VCaP (cell line): ENCODE results near the gene USP22.

ENCODE experiments used
- H3K27ac ChIP-seq: fragments of 450-650 bp; 2 replicates; pipeline ENCODE4 v1.5.1; 2017
- TF ChIP-seq, protein P1 (sequence below): fragments of 450-650 bp; conservative IDR thresholded peaks from 2 replicates; pipeline ENCODE4 v1.5.1; 2017; ENCODE audit warnings: mild to moderate bottlenecking, moderate library complexity

Gene USP22

DNA sequence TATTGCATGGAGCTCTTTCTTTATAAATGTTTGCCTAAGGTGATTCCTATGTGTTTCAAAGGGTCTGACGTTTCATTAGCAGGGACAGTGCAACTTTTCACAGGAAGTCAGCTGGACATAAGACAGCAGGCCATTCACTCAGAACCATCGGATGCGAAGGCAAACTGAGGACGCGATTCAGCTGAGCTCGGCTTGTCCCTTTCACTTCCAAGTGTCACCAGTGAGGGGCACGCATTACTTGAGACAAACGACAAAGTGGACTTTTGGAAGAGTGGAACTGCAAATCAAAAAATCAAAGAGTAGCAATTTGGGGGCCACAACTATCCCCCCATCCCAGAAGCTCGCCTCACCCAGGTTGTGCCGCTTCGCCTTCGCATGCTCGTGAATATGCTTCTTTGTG lies 14.6 kb downstream of the USP22 start:
- TF ChIP-seq, protein P1, sequence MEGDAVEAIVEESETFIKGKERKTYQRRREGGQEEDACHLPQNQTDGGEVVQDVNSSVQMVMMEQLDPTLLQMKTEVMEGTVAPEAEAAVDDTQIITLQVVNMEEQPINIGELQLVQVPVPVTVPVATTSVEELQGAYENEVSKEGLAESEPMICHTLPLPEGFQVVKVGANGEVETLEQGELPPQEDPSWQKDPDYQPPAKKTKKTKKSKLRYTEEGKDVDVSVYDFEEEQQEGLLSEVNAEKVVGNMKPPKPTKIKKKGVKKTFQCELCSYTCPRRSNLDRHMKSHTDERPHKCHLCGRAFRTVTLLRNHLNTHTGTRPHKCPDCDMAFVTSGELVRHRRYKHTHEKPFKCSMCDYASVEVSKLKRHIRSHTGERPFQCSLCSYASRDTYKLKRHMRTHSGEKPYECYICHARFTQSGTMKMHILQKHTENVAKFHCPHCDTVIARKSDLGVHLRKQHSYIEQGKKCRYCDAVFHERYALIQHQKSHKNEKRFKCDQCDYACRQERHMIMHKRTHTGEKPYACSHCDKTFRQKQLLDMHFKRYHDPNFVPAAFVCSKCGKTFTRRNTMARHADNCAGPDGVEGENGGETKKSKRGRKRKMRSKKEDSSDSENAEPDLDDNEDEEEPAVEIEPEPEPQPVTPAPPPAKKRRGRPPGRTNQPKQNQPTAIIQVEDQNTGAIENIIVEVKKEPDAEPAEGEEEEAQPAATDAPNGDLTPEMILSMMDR, result no peak
- H3K27ac ChIP-seq, result no peak overlapping the region

DNA sequence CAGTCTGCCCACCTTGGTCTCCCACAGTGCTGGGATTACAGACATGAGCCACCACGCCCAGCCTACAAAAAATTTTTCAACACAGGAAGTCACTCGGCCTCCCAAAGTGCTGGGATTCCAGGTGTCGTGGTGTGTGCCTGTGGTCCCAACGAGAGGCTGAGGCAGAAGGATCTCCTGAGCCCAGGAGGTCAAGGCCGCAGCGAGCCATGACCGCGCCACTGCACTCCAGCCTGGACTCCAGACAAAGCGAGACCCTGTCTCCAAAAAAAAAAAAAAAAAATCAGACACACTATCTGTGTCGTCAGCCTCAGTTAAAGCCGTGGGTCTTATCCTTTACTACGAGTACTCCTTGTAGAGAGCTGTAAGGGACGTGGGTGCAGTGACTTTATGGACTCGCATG lies 15.8 kb downstream of the USP22 start:
- TF ChIP-seq, protein P1, result no peak
- H3K27ac ChIP-seq, result no peak overlapping the region

DNA sequence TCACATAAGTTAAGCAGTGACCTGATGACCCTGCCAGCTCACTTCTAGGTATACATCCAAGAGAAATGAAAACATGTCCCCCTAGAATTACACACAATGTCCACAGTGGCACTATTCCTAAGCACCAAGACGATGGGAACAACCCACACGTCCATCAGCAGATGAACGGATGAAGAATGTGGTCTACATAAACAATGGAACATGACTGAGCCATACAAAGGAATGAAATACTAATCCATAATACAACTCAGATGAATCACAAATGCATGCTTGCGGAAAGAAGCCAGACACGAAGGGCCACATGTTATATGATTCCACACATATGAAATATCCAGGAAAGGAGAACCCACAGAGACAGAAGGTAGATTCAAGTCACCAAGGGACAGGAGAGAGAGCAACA lies 17.4 kb downstream of the USP22 start:
- TF ChIP-seq, protein P1, result no peak
- no peak overlapping the region for H3K27ac ChIP-seq

DNA sequence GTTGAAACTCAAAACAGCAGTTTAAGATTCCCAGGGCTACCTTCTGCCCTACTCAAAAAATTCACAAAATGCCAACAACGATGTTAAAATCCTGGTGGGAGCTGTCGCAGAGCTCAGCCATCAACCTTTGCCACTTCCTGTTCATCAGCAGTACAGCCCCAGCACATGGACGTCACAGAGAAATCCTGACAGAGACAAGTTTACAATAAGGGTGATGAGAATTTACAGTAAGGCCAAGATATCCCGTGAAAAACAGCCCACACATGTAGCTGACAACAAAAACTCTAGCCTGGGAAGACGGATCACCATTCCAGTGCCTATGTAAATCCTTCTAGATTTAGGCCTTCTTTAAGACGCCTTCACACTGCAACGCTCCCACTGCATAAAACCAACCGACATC lies 18.8 kb downstream of the USP22 start:
- no peak overlapping the region for H3K27ac ChIP-seq
- TF ChIP-seq, protein P1, result no peak

GRCh38 chr17:21021208-21021803 lies 21.5 kb downstream of the USP22 start:
- H3K27ac ChIP-seq, result no peak overlapping the region
- TF ChIP-seq, protein P1, result no peak

GRCh38 chr17:21020622-21021021 lies 22.2 kb downstream of the USP22 start:
- no peak overlapping the region for H3K27ac ChIP-seq
- TF ChIP-seq, protein P1, result no peak

DNA sequence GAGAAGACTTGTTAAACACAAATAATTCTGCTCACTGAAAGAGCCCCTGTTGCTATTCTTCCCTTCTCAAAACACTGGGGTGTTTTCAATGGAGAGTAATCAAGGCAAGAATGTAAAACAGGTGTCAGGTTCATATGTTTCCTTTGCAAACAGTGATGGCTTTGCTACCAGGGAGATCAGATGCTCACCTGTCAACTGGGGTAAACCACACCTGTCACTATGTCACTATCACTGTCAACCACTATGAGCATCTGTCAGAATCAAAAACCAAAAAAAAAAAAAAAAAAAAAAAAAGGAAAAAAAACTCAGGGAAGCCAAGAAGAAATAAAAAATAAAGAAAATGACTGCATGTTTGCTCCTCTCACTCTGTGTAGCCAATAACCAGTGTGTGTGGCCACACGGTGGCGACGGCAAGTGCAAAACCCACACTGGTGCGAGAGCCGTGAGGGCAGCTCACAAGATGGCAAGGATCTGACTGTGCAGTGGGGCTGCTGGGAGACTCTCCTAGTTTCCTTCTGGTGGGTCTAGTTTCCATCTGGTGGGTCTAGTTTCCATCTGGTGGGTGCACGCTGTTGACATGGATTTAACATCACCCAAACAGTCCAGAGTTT lies 22.7 kb downstream of the USP22 start:
- no peak overlapping the region for H3K27ac ChIP-seq
- TF ChIP-seq, protein P1, result peak; percentile 67
